Subcutaneous adipose tissue (tissue), 4 donors: ENCODE data around the gene SHOC1. TPM values are rescaled to one million over a fixed set of nuclear protein-coding genes. Genes with fewer than 3 reads are reported as not detected.

ENCODE experiments used
- CTCF ChIP-seq: fragments of 450-650 bp; IDR thresholded peaks from one replicate; pipeline ENCODE4 v1.5.1; 2016; ENCODE audit warnings: low read depth, mild to moderate bottlenecking, control low read depth, antibody characterized with exemption, moderate library complexity
- total RNA-seq, 4 donors: library from RNA; depleted of rRNA; stranded (reverse); fragments of >200 nt; gene quantifications; one replicate each; pipeline ENCODE4 v1.1.0, GENCODE V29; 2016

Gene SHOC1
- total RNA-seq, 4 donors from 2014 or later = not detected

DNA sequence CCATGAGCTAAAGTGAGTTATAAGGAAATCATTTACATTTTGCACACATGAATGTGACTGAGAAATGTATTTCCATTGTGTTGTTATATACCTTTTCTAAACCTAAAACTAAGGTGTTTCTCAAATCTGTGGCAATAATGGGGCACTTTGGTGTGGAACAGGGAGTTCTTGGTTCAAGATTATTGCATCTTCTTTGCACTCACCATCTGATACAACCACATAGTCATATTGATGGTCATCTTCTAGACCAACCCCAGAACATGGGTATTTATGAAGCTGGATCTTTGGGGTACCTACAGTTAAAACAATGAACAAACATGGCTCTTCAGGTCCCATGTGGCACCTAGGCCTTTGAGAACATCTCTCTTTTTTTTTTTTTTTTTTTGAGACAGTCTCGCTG is 24.6 kb upstream of the SHOC1 start:
- TF ChIP-seq CTCF = no peak

- no peak for TF ChIP-seq CTCF
Measured at GRCh38 chr9:111815285-111816070, 20.7 kb upstream of the SHOC1 start.

GRCh38 chr9:111812337-111812736 is 17.6 kb upstream of the SHOC1 start:
- no peak for TF ChIP-seq CTCF

GRCh38 chr9:111810908-111811307 is 16.2 kb upstream of the SHOC1 start:
- no peak for TF ChIP-seq CTCF

DNA sequence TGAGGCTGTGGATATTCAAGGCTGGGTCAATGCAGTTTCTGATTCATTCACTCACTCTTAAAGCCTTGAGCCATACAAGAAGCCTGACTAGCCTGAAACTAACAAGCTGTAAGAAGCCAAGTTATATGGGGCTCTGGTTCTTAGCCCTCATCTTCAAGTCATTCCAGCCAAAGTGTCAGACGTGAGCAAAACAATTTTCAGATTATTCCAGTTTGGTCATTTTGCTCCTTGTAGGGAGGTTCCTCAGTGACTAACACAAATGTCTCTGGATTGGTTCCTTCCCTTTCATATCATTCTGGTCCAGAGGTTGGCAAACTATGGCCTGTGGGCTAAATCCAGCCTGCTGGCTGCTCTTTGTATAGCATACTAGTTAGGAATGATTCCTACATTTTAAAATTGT is 12.5 kb upstream of the SHOC1 start:
- no peak for TF ChIP-seq CTCF

GRCh38 chr9:111806259-111806658 is 11.5 kb upstream of the SHOC1 start:
- no peak for TF ChIP-seq CTCF

GRCh38 chr9:111805830-111806241 is 11.1 kb upstream of the SHOC1 start:
- TF ChIP-seq CTCF = no peak
